HG03097 (cell line): Measurements from ENCODE around the gene DET1.
"Not testable (repeated sequence)": the region's sequence is repeated elsewhere in the genome, so short reads cannot be mapped to it uniquely, and the experiment has no call there.

Experiments
- ATAC-seq: cut with Tn5 transposase; IDR thresholded peaks from one replicate; pipeline ENCODE4 v1.9.1; 2021; ENCODE audit not compliant: unreplicated experiment, low FRiP score

The DET1 gene

DNA sequence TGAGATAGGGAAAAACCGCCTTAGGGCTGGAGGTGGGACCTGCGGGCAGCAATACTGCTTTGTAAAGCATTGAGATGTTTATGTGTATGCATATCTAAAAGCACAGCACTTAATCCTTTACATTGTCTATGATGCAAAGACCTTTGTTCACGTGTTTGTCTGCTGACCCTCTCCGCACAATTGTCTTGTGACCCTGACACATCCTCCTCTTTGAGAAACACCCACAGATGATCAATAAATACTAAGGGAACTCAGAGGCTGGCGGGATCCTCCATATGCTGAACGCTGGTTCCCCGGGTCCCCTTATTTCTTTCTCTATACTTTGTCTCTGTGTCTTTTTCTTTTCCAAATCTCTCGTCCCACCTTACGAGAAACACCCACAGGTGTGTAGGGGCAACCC, 5.4 kb downstream of the DET1 start:
- not testable (repeated sequence) for ATAC-seq

DNA sequence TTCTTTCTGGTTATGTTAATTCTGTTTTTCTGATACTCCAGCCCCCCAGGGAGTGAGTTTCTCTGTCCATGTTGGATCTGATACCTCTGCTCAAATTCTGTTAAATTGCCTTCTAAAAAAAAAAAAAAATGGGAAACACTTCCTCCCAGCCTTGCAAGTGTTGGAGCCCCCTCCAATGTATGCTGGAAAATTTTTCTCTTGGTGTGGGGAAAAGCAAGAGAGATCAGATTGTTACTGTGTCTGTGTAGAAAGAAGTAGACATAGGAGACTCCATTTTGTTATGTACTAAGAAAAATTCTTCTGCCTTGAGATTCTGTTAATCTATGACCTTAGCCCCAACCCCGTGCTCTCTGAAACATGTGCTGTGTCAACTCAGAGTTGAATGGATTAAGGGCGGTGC, 6.1 kb downstream of the DET1 start:
- not testable (repeated sequence) for ATAC-seq

DNA sequence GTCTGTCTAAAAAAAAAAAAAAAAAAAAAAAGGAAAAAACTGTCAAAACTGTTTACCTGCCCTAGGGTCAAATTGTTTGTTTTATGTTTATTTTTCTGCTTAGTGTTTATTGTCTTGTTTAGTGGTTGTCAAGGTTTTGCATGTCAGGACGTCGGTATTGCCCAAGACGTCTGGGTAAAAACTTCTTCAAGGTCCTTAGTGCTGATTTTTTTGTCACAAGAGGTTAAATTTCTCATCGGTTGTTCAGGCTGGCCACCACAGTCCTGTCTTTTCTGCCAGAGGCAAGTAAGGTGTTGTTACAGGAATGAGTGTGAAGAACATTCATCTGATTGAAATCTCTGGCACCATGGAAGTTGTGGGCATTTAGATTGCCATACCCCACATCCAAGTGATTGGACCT, 7.0 kb downstream of the DET1 start:
- no peak for ATAC-seq

DNA sequence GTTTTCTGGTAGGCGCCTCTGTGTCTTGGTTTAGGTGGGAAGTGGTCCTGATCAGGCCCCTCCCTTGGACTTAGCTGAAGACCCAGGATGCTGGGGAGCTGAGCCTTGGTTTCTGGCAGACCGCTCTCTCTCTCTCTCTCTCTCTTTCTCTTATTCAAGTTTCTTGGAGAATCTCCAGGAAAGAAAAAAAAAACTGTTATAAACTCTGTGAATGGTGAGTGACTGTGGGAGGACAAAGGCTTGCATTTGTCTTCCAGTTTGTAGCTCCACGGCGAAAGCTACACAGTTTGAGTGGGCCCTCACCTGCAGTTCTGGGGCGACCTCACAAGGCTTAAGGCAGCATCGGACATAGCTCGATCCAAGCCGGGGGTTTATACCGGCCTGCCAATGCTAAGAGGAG, 7.5 kb downstream of the DET1 start:
- ATAC-seq, result no peak

DNA sequence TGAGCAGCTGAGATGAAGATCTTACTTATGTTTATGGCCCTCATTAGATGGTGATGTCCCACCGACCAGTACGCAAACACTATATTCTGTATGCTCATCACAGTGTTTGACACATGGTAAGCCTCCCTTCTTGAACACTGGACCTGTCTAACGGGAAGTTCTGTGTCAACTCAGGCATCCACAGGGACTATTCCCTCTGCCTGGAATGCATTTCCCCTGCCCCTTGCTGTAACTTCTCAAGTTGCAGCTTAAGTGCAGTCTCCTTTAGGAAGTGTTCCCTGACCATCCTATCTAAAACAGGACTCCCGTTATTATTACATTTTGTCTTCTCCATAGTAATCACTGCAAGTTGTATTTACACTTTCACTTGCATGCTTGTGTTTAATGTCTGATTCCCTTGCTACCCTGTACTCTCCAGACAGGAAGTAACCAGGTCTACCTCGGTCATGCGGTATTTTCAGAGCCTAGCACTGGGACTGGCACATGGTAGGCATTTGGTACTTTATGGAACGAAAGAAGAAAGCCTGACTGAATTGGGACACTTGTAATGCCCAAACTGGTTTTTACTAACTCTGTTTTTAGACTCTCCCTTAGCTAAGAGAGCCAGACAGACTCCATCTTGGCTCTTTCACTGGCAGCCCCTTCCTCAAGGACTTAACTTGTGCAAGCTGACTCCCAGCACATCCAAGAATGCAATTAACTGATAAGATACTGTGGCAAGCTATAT, 8.7 kb downstream of the DET1 start:
- ATAC-seq, result no peak

DNA sequence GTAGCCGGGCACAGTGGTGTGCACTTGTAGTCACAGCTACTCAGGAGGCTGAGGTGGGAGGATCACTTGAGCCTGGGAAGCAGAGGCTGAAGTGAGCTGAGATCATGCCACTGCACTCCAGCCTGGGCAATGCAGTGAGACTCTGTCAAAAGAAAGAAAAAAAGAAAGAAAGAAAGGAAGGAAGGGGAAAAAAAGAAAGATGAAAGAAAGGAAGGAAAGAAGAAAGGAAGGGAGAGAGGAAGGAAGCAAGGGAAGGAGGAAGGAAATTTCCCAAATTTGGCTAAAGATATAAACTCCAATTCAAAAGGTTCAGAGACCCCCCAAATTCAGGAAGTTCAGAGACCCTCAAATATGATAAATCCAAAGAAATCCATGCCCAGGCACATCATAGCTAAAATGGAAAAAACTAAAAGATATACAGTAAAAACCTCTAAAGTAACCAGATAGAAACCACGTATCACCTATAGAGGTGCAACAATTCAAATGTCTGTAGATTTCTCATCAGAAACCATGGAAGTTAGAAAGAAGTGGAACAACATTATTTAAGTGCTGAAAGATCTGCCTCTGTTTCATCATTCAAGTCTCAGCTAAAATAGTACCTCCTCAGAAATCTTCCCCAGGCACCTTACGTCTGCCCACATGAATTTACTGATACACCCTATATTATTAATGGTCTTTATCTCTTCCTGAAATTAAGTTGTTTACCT, 10.7 kb downstream of the DET1 start:
- ATAC-seq, result no peak

DNA sequence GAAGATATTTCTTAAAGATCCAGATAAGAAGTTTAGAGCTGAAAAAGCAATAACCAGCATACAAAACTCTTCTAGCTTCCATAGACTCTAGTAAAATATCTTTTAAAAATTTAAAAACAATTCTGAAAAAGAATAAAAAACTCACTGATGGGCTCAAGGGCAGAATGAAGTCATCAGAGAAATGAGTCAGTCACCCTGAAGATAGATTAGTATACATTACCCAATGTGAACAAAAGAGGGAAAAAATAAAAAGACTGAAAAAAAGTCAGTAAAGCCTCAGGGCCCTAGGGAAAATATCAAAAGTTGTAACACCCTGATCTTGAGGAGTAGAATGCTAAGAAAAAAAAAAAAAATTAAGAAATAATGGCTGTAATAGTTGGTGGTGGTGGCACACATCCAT, 11.4 kb downstream of the DET1 start:
- ATAC-seq, result no peak

DNA sequence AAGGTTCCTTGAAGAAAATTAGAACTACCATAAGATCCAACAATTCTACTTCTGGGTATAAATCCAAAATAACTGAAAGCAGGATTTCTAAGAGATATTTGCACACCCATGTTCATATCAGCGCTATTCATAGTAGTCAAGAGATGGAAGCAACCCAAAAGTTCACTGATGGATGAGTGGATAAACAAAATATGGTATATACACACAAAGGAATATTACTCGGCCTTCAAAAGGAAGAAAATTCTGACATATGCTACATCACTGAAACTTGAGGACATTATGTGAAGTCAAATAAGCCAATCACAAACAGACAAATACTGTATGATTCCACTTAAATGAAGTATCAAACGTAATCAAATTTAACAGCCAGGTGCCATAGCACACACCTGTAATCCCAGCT, 13.1 kb downstream of the DET1 start:
- no peak for ATAC-seq

DNA sequence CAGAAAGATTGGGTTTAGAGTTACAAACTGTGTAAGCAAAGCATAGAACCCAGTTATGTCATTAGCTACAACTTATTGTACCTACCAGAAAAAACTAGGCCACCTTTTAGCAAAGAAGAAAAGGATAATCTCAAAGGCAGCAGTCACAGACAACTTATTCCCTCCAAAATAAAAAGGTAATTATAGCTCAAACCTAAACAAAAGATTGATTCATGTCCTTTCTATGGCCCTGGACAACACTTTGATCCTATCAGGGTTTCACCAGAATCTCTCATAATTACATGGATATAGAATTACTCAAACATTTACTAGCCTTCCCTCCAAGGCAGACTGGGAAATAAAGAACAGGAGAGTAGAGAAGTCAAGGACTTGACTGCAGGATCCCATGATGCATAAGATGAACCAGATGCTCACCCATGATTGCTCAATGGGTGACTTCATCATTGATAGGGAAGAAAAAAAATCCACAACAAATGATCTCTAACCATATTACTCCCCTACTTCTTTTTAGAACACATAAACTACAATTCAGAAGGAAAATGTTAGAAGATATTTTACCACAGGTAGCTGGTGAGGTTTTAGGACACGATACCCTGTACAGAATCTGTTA, 17.4 kb downstream of the DET1 start:
- ATAC-seq, result no peak

DNA sequence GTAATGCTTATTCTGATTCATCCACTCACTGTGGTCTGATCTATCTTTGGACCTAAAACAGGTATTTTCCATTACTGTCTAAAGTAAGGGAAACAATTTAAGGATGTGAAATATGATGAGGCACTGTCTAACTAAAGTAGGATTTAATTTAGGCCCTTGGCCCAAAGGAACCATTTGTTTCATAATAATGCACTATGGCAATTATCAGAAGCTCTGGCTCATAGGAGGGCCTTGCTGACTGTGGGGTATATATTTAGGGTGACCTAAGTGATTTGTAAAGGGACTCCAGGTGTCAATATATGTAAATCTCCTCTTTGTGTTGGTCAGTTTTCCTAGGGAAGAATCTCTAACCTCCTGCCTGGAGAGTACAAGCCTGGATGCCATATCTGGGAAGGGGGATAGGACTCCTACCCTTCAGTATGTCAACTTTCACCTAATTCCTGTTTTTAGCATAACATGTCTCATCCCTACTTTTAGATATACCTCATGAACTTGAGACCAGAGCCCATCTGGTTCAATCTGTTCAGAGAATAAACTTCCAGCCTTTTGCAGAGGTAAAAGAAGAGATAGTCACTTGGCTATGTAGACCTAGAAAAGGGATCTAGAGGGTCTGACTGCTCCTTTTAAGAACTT, 20.1 kb downstream of the DET1 start:
- ATAC-seq, result no peak

DNA sequence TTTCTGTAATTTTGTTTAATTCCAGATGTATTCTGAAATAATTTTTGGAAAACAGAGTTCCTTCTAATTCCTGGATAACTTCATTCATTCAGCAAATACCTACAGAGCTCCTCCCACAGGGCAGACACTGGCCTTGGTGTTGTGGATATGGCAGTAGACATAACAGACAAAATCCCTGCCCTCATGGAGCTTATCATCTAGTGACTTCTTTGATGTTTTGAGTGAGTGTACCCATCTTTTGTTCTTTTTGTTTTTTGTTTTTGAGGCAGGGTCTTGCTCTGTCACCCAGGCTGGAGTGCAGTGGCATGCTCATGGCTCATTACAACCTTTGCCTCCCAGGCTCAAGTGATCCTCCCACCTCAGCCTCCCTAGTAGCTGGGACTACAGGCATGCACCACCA, 21.1 kb downstream of the DET1 start:
- no peak for ATAC-seq

DNA sequence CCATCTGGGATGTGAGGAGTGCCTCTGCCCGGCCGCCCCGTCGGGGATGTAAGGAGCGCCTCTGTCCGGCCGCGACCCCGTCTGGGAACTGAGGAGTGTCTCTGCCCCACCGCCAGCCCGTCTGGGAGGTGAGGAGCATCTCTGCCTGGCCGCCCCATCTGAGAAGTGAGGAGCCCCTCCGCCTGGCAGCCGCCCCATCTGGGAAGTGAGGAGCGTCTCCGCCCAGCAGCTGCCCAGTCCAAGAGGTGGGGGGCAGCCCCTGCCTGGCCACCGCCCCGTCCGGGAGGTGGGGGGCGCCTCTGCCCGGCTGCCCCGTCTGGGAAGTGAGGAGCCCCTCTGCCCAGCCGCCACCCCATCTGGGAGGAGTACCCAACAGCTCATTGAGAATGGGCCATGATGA, 22.4 kb downstream of the DET1 start:
- not testable (repeated sequence) for ATAC-seq

DNA sequence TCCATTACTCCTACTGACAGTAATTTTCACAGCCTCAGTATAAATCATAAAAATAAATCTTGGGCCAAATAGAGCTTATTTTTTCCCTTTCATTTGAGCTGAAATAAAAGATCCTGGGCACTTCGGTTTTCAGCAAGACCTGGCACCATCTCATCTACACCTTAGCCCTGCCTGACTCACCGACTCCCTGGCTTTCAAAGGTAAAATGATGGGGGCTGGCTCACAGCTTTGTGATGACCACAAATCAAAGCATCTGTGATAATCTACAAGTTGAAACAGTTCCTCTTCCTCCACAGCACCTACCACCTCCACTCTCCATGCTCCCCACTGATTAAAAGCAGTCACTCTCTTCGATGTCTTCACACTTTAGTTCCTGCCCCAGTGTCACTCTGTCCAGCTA, 27.6 kb downstream of the DET1 start:
- no peak for ATAC-seq

DNA sequence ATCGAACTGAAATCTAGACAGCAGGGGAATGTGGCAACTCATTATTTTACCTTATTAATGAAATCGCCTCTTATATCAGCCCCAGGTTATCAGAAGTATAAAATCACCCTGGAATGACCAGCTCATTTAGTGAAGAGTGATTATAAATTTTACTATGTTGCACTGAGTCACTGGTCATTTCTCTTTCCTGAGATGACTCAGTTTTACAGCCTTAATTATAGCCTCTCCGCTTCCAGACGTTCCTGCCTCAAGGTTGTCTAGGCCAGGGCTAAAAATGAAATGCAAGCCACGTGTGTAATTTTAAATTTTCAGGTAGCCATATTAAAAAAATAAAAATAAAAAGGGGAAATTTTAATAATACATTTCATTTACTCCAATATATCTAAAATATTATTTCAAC, 33.3 kb downstream of the DET1 start:
- no peak for ATAC-seq

DNA sequence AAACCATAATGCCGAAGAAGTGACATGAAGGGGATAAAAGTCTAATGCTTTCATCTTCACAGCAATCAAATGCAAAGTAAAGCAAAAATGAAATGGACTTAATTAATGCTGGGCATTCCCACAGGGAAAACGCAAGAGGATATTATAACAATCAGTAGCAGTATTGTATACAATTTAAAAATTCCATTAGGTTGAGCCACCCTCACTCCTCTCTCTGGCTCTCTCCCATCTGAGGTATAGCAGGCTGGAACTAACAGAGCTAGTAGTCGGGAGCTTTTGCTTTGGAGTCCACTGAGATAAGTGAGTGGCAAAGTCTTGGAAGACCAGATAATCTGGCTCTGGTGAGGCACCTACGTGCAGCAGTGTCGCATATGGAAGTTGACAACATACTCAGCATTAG, 33.9 kb downstream of the DET1 start:
- ATAC-seq, result no peak

DNA sequence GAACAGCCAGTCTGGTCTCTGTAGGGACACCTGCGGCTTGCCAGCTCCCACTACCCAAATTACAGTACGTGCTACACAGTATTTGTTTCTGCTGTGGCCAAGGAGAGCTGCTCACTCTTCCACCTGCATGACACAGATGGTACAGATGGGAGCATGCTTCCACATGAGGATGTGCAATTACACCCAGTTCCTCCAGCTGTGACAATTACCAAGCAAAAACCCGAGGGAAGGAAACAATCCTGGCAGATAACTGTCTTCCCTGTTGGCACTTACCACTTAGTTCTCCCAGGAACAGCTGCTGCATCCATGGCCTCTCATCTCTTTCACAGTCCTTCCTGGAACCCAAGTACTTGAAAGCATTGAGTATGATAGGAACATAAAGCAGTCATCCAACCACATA, 34.4 kb downstream of the DET1 start:
- ATAC-seq, result no peak

DNA sequence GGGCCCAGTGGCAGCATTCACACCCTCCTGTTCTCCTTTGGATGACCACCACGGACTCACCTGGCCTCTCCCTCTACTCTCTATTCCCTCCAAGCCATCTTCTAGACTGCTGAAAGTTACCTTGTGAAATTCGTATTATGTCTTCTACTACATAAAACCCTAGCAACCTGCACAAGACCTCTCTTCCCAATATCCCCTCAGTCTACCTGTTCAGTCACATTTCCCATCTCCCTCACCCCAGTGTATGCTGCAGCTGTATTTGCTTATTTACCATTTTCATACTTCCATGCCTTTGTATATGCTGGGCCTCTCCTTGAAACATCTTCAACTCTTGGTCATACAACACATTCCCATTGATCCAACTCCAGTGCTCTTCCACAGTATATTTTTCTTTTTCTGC, 35.3 kb downstream of the DET1 start:
- ATAC-seq, result no peak

DNA sequence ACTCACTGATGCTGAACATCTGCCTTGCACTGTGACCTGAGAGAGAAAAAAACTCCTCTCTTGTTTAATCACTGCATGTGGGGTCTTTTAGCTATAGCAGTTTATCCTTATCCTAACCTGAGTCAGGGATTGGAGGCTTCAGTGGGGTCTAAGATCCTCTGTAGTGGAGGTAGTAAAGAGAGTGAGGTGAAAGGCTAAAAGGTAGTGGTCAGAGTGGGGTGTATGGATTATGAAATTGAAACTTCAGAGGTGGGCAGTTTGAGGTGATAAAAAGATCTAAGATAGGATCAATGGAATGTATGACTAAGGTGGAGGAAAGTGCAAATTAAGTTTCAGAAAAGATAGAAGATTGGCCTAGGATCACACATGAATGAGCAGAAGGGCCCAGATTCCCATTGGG, 36.5 kb downstream of the DET1 start:
- ATAC-seq, result no peak

DNA sequence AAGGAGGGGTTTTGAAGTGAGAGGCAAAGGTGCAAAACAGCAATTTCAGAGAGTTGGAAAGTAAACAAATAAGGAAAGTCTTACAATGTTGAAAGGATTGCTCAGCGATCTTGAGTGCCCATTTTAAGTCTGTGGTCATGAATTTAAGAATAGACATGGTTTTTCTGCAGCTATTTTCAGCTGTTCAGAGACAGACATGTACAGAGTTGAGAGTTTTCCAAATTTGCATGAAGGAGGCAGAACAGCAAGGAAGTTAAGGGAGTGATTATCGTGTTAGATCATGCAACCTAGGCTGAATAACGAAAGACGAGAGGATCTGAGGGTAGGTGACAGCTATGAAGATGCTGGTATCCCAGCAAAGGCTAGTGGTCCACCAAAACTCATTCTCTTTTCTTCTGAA, 37.2 kb downstream of the DET1 start:
- no peak for ATAC-seq

DNA sequence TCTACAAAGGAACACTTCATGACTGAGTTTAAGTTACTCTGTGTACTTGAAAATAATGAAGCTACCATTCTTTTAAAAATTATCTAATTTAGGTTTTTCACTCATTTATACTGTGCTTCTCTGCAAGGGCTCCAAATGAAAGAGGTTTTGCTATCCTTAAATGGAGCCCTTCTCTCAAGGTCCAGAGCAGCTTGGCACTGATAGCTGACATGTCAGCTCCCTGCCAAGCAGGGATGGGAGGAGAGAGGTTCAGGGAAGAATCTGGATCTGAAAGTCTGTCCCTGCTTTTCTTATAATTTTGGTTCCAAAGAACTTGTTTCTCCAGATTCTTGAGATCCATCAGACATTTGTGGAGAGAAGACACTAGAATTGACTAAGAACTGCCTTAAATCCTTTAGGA, 39.9 kb downstream of the DET1 start:
- no peak for ATAC-seq

DNA sequence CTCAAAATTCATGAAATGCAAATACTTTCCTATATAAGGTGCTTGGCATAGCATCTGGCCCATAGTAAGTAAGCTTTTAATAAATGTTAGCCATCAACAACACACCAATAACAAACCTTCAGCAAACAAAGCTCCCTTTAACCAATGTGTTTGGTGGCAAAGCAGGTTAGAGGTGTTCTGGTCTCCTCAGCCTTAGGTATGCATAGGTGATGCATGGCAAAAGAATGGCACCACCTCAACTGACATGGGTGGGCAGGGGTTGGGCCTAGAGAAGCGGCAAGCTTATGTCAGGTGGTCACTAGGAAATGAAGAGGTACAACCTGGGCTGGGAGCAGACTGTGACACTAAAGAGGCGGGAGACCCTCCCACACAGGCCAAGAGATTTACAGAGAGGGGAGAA, 40.8 kb downstream of the DET1 start:
- ATAC-seq, result no peak

DNA sequence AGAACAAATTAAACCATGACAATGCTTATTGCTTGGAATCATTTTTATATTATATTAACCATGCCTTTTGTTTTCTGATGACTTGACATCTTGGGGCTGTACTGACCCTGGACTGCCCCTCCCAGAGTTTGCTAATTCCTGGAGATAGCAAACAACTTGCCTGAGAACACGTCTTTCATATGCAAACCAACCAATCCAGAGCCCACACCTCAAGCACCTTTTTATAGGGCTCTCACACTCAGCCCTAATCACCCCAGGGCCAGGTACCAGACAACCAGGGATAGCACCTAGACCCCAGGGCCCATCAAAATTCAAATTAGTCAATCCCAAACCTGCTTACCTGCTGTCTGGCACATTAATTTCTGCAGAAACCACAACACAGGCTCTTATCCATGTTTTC, 42.0 kb downstream of the DET1 start:
- no peak for ATAC-seq
